Inflammatory macrophage treated with lipopolysaccharide for 4 hours (primary cell): ENCODE results near the gene ITGA3.

Experiments
- DNase-seq: peaks from one replicate; pipeline ENCODE4 v3.0.0-alpha.2; 2020

ITGA3 gene

GRCh38 chr17:50055426-50056216 lies at the start of gene ITGA3:
Gene ITGA3 (plus strand): TSS chr17:50056110. CDS start chr17:50056440, 330 bp downstream.
- peak; percentile 50 for DNase-seq

DNA sequence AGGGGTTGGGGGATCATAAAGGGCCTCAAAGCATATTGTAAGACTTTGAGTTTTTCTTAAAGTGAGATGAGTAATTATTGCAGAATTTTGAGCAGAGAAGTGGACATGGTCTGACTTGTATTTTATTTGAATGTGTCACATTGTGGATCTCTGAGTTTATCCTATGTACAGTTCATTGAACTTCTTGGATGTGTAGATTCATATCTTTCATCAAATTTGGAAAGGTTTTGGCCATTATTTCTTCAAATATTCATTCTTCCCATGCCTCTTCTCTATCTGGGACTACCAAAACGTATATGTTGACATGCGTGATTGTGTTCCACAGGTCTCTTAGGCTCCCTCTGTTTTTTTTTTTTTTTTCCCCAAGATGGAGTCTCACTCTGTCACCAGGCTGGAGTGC lies 46.6 kb upstream of the ITGA3 start:
- DNase-seq, result no peak

DNA sequence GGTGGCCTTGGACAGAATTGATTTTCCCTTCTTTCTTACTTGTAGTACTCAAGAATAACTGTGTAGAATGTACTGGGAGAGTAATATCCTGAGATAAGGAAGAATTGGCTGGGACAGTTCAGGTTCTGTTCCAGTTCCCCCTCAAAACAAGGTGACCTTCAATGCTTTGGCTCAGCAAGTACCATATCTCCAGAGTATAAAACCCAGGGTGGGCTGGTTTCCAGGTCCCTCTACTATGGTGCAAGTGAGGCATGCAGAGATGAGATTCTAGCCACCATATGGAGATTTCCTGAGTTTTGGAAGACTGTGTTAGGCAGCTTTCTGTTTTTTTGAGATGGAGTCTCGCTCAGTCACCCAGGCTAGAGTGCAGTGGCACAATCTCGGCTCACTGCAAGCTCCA lies 42.8 kb upstream of the ITGA3 start:
- DNase-seq, result no peak

GRCh38 chr17:50014471-50015088 lies 41.3 kb upstream of the ITGA3 start:
- no peak for DNase-seq

- DNase-seq, result no peak
Observed at GRCh38 chr17:50015146-50015545, 40.8 kb upstream of the ITGA3 start.

- DNase-seq, result no peak
Observed at GRCh38 chr17:50018909-50019308, 37.0 kb upstream of the ITGA3 start.

- DNase-seq, result peak; percentile 62
Observed at GRCh38 chr17:50020841-50021599, 34.9 kb upstream of the ITGA3 start.

DNA sequence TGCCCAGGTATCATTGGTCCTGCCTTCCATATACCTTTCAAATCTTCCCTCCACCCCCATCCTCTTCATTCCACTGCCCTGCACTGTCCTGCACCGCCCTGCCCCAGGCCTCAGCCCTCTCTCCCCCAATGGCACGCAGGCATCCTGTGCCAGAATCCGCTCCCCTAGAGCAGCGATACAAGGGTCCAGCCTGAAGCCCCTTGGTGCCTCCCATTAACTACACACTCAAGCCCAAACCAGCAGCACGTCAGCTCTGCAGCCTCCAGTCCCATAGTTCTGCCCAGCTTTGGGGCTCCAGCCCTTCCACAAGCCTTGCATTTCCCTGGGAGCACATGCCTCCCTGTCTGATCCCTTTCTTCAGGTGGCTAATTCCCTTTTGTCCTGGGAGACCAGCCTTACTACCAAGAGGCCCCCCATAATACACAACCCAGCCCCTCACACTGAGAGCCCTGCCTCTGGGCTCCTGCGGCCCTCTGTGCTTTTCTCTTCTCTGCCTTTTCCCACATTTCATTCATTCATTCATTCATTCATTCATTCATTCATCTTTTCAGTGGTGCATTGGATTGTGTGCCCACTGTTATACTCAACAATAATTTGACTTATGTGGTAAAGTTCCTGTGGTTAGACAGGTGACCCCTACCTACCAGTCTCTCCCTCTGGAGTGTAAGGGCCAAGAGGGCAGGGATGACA lies 34.1 kb upstream of the ITGA3 start:
- DNase-seq, result no peak

DNA sequence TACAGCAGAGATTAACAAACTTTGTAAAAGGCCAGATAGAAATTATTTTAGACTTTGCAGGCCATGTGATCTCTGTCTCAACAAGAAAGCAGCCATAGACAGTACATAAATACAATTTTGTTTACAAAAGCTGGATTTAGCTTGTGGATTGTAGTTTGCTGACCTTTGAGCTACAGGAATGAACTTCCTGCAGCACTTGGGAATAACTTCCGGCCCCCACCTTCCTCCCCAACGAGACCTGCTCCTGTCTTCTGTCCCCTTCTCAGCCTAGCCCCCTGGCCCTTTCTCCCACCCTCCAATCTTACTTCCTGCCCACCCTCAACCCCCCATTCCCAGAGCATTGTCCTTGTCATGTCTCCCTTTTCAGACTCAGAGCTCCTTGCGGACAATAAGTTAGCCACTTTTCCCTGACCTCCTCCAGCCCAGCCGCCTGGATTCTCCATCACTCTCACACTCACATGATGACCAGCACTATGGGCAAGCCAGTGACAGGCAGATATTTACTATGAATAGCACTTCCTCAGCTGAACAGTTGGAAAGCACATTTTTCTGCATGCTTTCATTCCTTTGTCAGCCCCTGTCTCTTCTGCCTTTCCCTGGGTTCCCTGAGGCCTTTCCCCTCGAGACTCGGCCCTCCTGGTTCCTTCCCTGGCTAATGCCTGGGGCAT lies 33.3 kb upstream of the ITGA3 start:
- no peak for DNase-seq

GRCh38 chr17:50023520-50023919 lies 32.4 kb upstream of the ITGA3 start:
- no peak for DNase-seq

DNA sequence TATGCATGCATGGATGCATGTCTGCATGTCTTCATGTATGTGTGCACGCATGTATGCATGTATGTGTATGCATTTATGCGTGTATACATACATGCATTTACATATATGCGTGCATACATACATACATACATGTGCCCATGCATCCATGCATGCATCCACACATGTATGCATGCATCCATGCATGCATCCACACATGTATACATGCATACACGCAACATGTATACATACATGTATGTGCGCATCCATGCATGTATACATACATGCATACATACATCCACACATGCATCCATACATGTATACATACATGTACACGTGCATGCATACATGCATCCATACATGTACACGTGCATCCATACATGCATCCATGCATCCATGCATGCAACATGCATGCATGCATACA lies 31.1 kb upstream of the ITGA3 start:
- DNase-seq, result no peak

GRCh38 chr17:50026046-50026675 lies 29.7 kb upstream of the ITGA3 start:
- DNase-seq, result no peak

DNA sequence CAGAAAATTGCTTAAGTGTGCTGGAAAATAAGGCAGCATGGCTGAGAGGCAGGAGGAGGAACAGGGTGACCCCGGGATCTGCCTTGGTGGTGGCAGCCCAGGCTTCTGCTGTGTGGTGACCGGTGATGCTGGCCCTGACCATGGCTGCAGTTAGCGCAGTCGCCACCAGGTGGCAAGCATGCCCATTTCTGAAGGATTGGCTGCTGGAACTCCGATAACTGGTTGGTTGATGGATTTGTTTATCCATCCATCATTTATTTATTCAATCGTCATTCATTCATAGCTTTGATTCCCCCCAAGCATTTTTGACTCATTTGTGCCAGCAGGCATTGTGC lies 29.1 kb upstream of the ITGA3 start:
- DNase-seq, result peak; percentile 68

DNA sequence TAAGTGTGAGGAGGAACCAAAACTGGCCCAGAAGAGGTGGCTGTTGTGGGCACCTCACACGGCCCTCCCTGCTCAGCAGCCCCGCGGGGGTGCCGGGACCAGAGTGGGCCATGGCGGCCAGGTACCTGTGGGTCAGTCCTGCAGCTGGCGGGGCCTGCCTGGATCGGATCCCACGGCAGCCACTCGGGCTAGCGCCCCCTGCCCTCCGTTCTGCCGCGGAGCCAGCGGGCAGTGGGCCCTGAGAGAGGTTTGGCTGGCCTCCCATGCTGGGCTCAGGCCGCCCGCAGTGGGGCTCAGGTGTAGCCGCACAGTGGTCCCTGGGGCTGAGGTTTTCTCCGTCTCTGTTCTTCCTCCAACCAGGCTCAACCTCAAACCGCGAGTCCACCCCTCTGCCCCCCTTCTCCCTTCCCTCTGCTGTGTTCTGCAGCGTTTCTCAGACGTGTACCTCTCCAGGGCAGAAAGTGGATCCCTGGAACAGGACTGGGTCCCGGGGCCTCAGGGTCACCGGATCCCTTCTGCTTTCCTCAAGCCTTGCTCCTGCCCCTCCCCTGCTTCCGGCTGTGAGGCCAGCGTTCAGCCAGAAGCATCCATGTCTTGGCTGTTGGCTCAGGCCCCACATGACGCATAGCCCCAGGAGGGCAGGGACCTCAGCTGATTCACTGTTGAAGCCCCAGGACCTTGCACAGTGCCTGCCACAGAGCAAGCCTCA lies 28.6 kb upstream of the ITGA3 start:
- DNase-seq, result peak; percentile 71

DNA sequence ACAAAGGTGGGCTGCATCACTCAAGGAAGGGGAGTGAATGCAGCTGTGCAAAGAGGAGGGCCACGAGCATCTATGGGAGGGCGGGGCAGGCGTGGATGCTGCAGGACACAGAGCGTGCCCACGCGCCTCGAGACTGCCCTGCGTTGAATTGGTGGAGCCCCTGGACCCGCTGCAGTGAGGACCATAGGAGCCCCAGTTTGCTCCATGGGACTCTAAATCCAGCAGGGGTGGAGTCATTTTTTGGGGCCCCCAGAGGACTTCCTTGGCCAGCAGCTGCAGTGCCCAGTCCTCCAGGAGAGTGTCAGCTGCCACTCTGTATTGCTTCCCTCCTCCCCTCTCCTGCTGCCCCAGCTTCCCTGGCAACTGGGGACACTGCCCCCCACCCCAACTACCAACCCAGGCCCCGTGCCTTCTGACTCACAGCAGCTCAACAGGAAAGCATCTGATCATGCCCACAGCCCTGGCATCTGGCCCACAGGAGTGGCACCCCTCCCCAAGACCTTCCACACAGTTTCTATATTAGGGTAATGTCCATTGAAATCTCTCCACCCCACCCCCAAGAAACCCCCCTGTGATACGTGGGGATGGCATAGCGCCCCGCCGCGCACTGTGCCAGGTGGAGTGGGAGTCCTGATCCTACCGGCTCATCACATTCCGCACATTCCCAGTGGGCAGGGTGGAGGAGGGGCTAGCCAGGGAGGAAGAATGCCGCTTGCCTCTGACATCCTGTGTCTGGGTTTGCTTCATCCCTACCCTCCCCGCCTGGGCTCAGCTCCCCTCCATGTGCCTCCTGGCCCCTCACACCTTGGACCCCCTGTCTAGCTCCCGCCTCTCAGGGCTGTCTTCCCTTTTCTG lies 27.8 kb upstream of the ITGA3 start:
- peak; percentile 27 for DNase-seq

DNA sequence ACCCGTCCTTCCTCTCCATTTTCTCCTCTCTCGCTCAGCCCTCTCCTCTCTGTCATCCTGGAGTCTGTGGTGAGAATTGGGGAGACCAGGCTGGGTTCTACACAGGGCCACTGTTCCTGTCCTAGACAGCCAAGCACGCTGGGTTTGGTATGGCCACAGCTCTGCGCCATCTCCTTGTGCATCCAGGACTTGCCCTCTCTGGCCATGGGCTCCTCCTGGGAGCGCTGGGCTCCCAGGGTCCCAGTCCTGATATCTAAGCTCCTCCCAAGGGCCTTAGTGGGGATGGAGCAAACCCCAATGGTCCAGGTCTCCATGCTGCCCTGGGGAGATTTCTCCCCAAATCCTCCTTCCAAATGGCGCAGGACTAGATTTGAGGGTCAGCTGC lies 27.2 kb upstream of the ITGA3 start:
- DNase-seq, result no peak

DNA sequence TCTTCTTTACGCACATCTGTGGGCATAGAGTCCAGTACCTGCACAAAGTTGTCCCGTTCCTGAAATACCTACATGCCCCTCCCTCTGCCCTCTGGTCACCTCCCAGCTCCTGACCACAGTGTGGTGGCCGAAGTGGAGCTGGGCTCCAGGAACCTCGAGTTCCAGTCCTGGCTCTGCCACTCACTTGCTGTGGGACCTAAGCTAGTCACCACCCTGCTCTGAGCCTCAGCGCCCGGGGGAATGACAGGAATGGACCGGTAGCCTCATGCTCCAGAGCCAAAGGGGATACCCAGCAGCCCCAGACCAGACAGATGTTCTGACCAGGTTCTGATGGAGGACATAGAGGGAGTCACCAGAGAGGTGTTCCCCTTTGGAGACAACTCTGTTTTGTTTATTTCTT lies 26.7 kb upstream of the ITGA3 start:
- no peak for DNase-seq

GRCh38 chr17:50033316-50033715 lies 22.6 kb upstream of the ITGA3 start:
- DNase-seq, result no peak

GRCh38 chr17:50034498-50035364 lies 21.2 kb upstream of the ITGA3 start:
- DNase-seq, result no peak

- no peak for DNase-seq
Observed at GRCh38 chr17:50035421-50035879, 20.5 kb upstream of the ITGA3 start.
